IPS-NIHi7 (cell line): ENCODE data around the gene ELSPBP1.
"Not testable (repeated sequence)": the region's sequence is repeated elsewhere in the genome, so short reads cannot be mapped to it uniquely, and the experiment has no call there.

ENCODE experiments used
- DNase-seq: peaks from one replicate; pipeline ENCODE4 v3.0.0; 2012; ENCODE audit warnings: mixed read lengths; ENCODE audit errors: extremely low spot score

The ELSPBP1 gene

GRCh38 chr19:48041877-48042580 is 47.6 kb downstream of the ELSPBP1 start:
- no peak for DNase-seq

DNA sequence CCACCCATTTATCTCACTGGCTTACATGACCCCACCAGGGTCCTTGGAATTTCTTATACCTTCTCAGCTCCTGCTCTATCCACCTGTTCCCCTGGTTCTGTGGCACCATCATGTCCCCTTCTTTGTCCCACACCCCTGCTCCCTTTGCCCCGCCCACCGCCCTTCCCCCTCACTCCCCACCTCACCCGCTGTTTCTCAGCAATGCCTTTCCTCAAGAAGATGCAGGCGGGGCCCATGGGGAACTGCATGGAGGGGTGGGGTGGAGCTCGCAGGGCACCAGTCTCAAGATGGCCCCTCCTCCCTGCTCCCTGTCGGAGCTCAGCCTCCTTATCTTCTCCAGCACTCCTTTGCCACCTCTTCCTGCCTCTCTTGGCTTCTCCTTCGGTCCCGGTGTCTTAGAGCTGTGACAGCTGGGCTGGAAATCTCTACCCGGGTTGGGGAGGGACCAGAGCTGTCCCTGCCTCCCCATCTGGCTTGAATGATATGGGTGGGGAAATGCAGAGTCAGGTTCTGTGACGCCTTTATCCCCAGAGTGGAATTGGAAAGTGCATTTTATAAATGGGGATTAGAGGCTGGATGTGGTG is 49.3 kb downstream of the ELSPBP1 start, which contains the start of gene CABP5:
TSS of gene CABP5 (minus strand) at position 405 of the 584 bp plus-strand sequence. CDS start at position 248, 157 bp downstream.
- no peak for DNase-seq

DNA sequence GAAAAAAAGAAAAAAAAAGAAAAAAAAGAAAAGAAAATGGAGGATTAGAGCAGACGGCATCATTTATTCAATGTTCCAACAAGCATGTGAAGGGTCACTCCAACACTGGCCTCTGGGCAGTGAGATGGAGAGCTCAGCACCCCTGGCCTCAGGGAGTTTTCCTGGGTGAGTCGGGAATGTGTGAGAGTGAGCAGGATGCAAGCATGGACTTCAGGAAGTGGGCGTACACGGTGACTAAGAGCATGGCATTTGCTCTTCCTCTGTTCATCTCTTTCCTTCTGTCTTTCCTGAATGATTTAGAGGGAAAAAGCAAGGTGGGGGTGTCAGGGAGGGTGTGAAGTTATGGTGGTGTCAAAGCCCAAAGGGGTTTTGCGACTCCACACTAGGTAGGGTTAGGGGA is 50.1 kb downstream of the ELSPBP1 start:
- DNase-seq, result no peak

GRCh38 chr19:48051335-48052033 is 57.1 kb downstream of the ELSPBP1 start:
- no peak for DNase-seq

- no peak for DNase-seq
These were observed 58.6 kb downstream of the ELSPBP1 start for GRCh38 chr19:48053076-48053475.

- DNase-seq, result no peak
These were observed 59.4 kb downstream of the ELSPBP1 start for GRCh38 chr19:48053856-48054255.

DNA sequence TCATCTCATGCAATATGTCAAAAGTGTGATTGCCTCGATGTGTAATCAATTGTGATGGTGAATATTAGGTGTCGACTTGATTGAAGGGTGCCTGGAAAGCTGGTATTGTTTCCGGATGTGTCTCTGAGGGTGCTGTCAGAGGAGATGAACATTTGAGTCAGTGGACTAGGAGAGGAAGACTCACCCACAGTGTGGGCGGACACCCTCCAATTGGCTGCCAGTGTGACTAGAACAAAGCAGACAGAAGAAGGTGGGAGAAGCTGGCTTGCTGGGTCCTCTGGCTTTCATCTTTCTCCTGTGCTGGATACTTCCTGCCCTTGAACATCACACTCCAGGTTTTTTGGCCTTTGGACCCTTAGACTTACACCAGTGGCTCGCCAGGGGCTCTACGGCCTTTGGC is 64.9 kb downstream of the ELSPBP1 start:
- DNase-seq, result no peak

GRCh38 chr19:48060381-48060780 is 65.9 kb downstream of the ELSPBP1 start:
- no peak for DNase-seq

- peak; percentile 67 for DNase-seq
These were observed 67.2 kb downstream of the ELSPBP1 start for GRCh38 chr19:48061401-48062344.

GRCh38 chr19:48064509-48064908 is 70.1 kb downstream of the ELSPBP1 start:
- DNase-seq, result peak; percentile 30

DNA sequence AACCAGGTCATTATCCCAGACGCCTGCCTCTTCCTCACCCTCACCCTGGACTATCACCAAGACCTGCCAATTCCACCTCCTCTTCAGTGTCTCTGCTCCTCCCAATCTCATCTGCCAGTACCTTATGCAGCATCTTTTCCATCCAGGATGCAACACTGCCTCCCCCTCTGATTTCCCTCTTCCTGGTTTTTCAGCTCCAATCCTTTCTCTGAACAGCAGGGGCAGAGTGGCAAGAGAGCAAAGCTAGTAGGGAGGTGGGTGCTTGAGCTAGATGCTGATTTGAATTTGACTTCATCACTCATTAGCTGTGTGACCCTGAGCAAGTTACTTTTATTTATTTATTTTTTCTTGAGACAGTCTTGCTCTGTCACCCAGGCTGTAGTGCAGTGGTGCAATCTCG is 75.0 kb downstream of the ELSPBP1 start:
- DNase-seq, result peak; percentile 69

- not testable (repeated sequence) for DNase-seq
These were observed 75.8 kb downstream of the ELSPBP1 start for GRCh38 chr19:48070177-48070769.
